ENCODE data around the gene RAI14. TPM values are rescaled to one million over a fixed set of nuclear protein-coding genes. Genes with fewer than 3 reads are reported as not detected.

The RAI14 gene
- 242 TPM for polyA plus RNA-seq (2013, experiment 1 of 2; ENCODE audit: insufficient read length)
- 226 TPM for polyA plus RNA-seq (2013, experiment 2 of 2; ENCODE audit: insufficient read length)

- peak; percentile 92 for DNase-seq
Measured at GRCh38 chr5:34656001-34656699, at the start of gene RAI14. RAI14 (plus strand) TSS chr5:34656328; CDS start chr5:34686920, 30,592 bp downstream.

DNA sequence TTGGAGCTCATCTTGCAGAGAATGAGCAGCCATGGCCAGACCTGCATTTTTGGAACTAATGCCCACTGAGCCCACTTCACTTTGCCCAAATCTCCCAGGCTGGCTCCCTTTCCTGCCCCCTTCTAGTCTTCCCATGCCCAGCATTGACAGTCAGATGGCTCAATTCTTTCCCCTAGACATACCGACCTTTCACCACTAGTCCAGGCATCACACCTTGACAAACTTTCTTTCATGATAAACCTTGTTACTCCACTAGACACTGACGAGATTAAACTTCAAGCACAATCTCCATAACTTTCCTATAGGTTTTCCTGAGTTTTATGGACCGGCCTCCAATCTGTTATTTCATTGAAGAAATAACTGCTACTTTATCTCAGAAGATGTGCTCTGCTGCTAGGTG lies 47.8 kb upstream of the RAI14 start:
- DNase-seq, result no peak

DNA sequence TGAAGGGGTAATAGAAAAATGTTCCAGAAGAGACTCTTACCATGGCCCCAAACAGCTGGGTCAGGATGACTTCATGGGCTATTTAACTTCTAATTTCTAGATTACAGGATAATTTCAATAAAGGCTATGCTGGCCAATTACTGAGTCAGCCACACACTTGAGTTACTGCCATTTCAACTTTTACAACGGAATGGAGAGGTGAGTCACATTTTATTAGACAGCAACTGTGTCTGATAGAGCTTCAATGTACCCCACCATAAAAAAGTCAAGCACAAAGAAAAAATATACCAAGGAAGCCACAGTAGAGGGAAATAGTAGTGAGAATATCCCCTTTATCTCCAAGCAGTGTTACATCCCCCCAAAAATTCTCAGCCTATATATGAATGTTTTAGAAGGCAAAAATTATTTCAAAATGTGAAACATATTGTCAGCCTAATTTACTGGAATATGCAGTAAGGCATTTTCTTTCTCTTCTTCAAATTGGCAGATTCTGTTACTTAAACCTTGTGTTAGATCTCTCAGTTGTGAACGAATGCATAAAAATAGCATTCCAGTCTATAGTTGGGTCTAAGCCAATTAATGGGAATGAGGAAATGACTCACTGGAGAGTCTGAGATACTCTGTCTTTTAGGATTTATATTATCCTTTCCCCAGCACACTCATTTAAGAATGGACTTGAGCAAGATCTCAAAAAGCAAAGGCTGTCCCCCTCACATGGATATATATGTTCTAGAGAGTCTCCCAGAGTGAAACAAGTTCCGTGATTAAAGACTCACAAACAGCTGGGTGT lies 47.1 kb upstream of the RAI14 start:
- peak; percentile 96 for DNase-seq

- peak; percentile 60 for DNase-seq
Measured at GRCh38 chr5:34609951-34610441, 46.1 kb upstream of the RAI14 start.

DNA sequence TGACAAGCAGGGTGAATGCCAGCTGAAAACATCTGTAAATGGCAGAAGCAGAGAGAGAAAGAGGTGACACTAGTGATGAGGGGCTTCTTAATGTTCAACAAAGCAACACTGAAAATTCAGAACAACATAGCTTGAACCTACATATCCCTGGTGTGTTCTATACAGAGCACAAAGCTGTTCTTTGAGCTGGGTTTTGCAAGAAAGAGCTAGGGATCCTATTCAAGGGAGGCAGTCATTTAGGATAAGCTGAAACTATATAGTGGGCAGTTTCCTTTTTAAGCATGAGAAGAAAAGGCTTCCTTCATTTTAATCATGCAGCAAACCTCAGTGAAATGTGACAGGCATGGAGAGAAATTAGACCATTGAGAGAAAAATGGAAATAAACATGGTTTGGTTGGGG lies 45.6 kb upstream of the RAI14 start:
- DNase-seq, result no peak

GRCh38 chr5:34611464-34612415 lies 44.4 kb upstream of the RAI14 start:
- no peak for DNase-seq

DNA sequence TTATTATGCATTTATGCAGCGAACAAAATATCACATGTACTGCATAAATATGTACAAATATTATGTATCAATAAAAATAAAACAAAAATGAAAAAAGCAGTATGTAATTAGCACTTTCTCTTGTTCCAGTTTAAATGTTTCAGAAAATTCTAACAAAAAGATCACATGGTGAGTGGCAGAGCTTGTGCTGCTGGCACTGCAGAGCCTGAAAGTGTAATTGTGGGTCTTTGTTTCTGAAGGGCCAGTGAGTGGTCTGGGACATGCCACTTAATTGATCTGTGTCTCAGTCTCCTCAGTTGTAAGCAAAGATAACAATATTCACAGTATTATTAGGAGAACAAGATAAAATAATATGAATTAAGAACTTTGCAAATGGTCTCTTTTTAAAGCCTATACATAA lies 39.5 kb upstream of the RAI14 start:
- DNase-seq, result no peak

DNA sequence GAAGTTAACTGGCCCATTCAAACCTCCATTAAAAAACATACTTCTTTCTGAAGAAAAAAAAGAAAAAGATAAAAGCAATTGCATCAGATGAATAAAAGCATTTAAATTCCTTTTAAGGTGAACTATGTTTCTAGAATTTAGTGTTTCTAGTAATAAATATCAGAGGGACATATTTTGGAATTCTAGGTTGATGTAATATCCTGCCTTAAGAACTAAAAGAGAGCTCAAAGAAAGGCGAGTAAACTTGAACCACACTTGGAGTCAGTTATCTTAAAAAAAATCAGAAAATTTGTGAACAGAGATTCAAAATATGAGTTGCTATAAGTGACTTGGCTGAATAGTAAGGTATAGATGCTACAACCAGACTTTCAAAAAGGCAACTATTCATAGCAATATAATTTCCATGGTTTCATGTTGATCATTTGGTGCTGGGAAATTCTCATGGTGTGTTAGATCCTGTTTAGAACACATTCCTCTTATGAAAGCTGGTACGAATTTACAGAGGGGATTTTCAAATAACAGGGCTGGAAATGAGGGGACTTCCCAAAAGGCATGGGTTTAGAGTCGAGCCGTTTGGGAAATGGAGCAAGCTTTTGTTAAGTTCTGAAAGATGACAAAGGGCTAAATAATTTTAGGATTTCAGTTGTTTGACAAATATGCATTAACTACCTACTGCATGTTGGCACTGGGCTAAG lies 37.6 kb upstream of the RAI14 start:
- peak; percentile 55 for DNase-seq

- no peak for DNase-seq
Measured at GRCh38 chr5:34620185-34620584, 35.9 kb upstream of the RAI14 start.

GRCh38 chr5:34621277-34622097 lies 34.6 kb upstream of the RAI14 start:
- peak; percentile 81 for DNase-seq

- peak; percentile 86 for DNase-seq
Measured at GRCh38 chr5:34622098-34622400, 34.1 kb upstream of the RAI14 start.

DNA sequence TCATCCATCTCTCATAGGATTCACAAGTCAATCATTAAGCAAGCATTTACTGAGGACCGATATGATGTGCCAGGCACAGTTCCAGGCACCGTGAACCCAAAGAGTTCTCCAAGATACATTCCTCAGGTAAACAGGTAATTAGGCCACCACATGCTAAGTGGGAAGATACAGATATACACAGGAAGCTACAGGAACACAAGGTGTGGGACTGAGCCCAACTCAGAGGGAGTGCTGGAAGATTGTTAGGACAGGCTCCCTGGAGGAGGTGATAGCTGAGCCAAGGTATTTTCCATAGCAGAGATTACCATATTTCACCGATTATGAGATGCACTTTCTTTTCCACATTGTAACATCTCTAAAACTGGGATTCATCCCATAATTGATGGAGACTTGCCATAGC lies 31.4 kb upstream of the RAI14 start:
- DNase-seq, result no peak

DNA sequence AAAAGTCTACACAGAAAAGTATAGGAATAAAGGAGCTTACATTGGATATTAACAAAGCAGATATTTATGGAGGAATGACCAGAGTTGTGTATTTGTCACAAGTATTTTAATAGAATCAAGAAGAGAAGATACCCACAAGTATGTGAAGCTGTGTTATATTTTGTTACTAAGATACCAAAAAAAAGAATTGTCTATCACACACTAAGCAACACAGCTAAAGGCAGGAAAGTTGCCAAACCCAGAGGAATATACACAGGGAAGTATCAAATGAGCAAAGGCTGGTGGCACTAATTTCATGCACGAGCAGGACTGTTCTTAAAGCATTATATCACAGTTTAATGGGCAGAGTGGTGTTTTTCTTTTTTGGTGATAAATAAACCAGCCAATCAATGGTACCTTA lies 30.9 kb upstream of the RAI14 start:
- peak; percentile 64 for DNase-seq

GRCh38 chr5:34626036-34626435 lies 30.1 kb upstream of the RAI14 start:
- peak; percentile 67 for DNase-seq

- no peak for DNase-seq
Measured at GRCh38 chr5:34626751-34627150, 29.4 kb upstream of the RAI14 start.

- peak; percentile 91 for DNase-seq
Measured at GRCh38 chr5:34627794-34628193, 28.3 kb upstream of the RAI14 start.

DNA sequence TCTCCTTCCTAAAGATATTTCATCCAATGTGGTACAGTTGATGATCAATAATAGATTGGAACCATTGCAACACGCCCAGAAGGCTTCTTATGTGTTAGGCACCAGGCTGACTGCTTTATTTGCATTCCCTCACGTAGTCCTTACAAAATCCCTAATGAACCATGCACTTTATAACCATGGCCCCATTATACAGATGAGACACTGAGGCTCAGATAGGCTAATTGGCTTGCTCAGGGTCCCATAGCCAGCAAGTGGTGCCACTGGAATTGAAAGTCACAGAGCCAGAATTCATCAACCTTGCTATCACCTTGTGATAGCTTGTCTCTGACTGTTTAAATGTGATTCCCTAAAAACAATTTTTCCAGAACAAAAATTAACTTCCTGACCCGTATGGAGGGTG lies 27.8 kb upstream of the RAI14 start:
- DNase-seq, result no peak

GRCh38 chr5:34630596-34630995 lies 25.5 kb upstream of the RAI14 start:
- no peak for DNase-seq

GRCh38 chr5:34632807-34633422 lies 23.2 kb upstream of the RAI14 start:
- no peak for DNase-seq

DNA sequence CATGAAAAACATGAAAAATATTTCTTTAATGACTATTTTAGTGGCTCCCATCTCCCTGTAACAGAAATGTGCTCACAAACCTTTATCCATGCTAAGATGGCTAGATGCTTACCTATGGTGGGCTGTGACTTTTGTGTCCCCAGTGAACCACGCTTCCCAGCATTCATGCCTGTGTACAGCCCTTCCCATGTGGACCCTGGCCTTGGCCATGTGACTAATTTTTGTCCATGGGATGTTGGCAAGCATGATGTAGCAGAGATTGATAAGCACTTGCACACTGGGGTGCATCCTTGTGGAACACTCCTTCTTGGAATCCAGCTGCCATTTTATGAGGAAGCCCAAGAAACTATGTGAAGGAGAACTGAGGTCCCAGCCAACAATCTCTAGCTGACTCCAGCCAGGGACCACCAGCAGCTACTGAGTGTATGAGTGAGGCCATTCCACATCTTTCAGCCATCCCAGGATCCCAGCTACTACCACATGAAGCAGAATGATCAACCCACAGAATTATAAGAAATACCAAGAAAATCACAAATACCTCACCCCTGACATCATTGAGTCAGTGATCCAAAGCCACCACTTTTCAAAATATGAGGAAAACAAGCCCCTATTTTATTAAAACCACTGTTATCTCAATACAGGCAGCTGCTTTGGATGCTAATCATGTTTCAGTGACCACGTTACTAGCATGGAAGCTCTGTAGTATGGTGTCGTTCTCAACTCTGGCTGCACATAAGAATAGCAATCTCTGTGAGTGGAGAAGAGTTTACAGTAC lies 16.1 kb upstream of the RAI14 start:
- DNase-seq, result peak; percentile 92

Data from fibroblast of skin of abdomen (primary cell).